A172 (cell line): ENCODE measurements around the gene UPK1A. TPM values are rescaled to one million over a fixed set of nuclear protein-coding genes. Genes with fewer than 3 reads are reported as not detected.
"Not testable (repeated sequence)": the region's sequence is repeated elsewhere in the genome, so short reads cannot be mapped to it uniquely, and the experiment has no call there.

Experiments
- DNase-seq: peaks from one replicate; pipeline ENCODE4 v3.0.0-alpha.2; 2015; ENCODE audit warnings: low spot score
- total RNA-seq: library from RNA; depleted of rRNA; stranded (reverse); fragments of >200 nt; shearing (Covaris generic); gene quantifications from 2 replicates; pipeline ENCODE4 v1.2.3, GENCODE V29; 2014; rRNA removed

UPK1A gene
- total RNA-seq, 1 experiment from 2014 or later, result not detected

DNA sequence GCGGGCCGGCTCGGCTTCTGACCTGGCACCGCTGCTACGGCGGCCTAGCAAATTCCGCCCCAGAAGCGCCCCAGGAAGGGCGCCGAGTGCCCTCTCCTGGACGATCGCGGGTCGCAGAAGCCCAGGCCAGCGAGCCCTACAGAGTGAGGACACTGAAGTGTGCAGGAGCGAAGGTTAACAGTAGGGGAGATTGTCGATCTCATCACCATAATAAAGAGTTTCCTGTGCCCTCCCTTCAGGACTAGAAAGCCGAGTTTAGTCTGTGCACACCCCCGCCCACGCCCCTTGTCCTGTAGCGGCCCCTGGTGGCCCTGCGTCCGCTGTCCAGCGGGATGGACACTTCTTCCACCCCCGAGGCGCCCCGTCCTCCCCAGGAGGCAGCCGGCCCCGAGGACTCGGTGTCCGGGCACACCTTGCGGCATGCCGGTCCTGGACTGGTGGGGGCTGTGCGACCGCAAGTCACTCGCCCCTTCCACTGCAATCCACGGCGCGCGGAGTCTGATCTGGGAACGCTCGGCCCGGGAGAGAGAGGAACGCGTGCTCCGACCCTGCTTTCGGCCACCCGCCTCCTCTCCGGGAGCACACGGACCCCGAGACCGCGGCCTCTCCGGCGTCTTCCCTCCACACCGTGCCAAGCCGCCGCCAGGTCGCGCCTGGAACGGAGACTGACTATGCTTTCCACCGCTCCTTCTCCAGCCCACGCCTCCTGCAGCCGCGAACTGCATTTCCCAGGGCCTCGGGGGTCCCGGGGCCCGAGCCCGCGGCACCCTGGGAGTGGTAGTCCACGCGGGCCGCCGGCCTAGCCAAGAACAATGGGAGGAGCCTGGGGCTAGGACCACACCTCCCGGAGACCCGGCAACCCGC, 50.7 kb downstream of the UPK1A start:
- DNase-seq, result peak; percentile 88

DNA sequence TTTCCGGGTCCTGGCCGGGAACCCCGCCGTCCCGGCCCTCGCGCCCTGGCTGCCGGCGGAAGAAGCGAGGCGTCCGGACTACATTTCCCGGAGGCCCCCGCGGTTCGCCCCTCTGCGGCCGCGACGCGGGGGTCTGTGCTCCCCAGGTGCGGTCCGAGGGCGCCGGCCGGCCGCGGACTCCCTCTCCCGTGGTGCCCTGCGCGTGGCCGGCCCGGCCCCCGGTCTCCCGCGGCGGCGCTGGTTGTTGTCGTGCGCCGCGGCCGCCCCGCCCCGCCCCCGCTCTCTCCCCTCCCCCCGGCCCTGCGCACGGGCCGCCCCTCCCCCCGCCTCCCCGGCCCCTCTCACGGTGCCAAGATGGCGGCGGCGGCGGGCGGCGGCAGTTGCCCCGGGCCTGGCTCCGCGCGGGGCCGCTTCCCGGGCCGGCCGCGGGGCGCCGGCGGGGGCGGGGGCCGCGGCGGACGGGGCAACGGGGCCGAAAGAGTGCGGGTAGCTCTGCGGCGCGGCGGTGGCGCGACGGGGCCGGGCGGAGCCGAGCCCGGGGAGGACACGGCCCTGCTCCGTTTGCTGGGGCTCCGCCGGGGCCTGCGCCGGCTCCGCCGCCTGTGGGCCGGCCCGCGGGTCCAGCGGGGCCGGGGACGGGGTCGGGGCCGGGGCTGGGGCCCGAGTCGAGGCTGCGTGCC, 51.5 kb downstream of the UPK1A start, which contains the start of gene KMT2B:
KMT2B (plus strand) TSS at position 339 of the 680 bp plus-strand sequence; CDS start at position 355, 16 bp downstream.
- peak; percentile 89 for DNase-seq

DNA sequence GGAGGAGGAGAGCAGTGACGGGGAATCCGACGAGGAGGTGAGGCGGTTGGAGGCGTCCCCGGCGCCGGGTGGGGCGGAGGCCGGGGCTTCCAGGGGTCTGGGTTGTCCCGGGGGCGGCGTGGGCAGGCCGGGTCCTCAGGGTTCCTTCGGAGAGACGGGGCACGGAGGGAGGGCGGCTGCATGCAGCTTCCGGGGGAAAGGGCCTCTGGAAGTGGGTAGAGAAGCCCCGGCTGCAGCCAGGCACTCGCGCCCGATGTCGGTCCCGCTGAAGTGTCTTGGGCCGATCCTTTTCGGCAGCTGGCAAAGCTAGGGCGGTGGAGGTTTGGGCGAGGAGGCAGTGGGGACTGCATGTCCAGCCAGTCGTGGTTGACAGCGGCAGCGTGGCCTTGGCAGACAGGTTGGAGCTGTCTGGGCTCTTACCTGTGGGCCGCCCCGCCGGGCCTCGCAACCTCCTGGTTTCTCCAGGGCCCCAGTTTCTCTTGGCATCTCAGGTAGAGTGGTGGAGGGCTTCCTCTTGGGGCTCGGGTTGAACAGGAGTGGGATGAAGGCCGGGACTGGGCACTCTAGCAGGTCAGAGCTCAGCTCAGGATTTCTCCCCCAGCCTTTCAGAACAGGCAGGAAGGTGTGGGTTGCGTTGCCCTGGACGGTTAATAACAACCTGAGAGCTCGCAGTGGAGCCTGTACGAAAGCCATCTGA, 52.2 kb downstream of the UPK1A start:
- no peak for DNase-seq

DNA sequence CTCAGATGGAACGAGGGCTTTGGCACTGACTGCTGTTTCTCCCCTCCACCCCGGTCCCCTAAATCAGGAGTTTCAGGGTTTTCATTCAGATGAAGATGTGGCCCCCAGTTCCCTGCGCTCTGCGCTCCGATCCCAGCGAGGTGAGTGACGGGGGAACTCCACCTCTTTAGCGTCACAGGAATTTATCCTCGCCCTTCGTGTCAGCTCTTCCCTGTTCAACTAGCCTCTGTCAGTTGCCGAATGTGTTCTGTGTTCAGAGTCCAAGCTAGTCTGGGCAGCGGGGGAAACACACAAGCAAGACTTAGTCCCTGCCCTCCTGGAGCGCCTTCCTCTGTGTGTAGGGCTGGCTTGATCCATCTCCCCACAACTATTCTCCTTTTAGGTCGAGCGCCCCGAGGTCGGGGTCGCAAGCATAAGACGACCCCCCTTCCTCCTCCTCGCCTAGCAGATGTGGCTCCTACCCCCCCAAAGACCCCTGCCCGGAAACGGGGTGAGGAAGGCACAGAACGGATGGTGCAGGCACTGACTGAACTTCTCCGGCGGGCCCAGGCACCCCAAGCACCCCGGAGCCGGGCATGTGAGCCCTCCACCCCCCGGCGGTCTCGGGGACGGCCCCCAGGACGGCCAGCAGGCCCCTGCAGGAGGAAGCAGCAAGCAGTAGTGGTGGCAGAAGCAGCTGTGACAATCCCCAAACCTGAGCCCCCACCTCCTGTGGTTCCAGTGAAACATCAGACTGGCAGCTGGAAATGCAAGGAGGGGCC, 53.3 kb downstream of the UPK1A start:
- DNase-seq, result no peak

DNA sequence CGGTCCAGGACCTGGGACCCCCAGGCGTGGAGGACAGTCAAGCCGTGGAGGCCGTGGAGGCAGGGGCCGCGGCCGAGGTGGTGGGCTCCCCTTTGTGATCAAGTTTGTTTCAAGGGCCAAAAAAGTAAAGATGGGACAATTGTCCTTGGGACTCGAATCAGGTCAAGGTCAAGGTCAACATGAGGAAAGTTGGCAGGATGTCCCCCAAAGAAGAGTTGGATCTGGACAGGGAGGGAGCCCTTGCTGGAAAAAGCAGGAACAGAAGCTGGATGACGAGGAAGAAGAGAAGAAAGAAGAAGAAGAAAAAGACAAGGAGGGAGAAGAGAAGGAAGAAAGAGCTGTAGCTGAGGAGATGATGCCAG, 53.8 kb downstream of the UPK1A start:
- DNase-seq, result no peak

DNA sequence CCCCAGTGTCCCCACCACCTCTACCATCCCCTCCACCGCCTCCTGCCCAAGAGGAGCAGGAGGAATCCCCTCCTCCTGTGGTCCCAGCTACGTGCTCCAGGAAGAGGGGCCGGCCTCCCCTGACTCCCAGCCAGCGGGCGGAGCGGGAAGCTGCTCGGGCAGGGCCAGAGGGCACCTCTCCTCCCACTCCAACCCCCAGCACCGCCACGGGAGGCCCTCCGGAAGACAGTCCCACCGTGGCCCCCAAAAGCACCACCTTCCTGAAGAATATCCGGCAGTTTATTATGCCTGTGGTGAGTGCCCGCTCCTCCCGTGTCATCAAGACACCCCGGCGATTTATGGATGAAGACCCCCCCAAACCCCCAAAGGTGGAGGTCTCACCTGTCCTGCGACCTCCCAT, 54.3 kb downstream of the UPK1A start:
- no peak for DNase-seq

DNA sequence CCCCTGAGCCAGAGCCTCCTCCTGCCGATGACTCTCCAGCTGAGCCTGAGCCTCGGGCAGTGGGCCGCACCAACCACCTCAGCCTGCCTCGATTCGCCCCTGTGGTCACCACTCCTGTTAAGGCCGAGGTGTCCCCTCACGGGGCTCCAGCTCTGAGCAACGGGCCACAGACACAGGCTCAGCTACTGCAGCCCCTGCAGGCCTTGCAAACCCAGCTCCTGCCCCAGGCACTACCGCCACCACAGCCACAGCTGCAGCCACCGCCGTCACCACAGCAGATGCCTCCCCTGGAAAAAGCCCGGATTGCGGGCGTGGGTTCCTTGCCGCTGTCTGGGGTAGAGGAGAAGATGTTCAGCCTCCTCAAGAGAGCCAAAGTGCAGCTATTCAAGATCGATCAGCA, 55.1 kb downstream of the UPK1A start:
- no peak for DNase-seq

DNA sequence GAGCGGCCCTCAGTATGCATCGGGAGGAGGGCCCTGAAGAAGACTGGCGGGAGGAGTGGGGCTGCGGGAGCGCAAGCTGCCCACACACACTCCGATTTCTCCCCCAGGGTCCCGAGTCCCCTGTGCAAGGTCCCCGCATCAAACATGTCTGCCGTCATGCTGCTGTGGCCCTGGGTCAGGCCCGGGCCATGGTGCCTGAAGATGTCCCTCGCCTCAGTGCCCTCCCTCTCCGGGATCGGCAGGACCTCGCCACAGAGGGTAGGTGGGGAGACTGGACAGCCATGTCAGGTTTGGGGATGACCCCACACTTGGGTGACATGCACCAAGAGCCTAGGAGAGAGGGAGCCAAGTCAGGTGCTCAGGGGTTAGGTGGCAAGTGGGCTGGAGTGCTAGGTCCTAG, 56.1 kb downstream of the UPK1A start:
- DNase-seq, result no peak

DNA sequence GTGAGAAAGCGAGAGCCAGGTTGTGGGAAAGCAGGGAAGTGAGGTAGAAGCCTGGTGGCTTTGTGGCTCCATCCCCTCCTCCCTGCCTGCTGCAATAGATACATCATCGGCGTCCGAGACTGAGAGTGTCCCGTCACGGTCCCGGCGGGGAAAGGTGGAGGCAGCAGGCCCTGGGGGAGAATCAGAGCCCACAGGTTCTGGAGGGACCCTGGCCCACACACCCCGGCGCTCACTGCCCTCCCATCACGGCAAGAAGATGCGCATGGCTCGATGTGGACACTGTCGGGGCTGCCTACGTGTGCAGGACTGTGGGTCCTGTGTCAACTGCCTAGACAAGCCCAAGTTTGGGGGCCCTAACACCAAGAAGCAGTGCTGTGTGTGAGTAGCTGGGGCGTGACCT, 56.6 kb downstream of the UPK1A start:
- no peak for DNase-seq

DNA sequence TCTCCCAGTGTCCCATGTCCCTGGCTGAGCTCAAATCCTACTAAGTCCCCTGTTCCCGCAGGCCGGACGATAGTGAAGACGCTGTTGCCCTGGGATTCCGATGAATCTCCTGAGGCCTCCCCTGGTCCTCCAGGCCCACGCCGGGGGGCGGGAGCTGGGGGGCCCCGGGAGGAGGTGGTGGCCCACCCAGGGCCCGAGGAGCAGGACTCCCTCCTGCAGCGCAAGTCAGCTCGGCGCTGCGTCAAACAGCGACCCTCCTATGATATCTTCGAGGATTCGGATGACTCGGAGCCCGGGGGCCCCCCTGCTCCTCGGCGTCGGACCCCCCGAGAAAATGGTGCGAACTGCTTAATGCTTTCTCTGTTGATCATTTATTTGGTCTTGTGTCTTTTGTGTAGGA, 57.4 kb downstream of the UPK1A start:
- no peak for DNase-seq

DNA sequence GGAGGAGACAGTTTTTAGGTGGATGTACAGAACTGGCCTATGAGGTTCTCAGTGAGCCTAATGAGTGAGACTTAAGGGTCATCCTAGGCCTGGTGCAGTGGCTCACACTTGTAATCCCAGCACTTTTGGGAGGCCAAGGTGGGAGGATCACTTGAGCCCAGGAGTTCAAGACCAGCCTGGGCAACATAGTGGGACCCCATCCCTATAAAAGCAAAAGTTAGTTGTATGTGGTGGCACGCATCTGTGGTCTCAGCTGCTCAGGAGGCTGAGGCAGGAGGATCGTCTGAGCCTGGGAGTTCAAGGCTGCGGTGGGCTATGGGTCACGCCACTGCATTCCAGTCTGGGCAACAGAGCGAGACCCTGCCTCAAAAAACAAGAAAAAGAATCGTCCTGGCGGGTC, 57.8 kb downstream of the UPK1A start:
- DNase-seq, result not testable (repeated sequence)

DNA sequence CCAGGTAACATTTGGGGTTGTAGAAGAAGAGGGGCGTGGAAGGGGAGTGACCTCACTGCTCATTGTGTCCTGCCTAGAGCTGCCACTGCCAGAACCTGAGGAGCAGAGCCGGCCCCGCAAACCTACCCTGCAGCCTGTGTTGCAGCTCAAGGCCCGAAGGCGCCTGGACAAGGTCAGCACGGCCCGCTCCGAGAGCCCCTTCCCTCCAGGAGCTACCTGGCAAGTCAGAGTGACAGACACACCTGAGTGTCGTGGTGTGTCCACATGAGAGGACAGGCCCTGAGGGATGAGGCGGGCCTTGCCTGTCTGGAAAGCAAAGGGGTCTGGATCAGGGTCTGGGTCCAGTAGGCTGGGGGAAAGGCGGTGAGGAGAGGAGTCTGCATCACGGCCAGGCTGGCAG, 58.2 kb downstream of the UPK1A start:
- DNase-seq, result no peak

DNA sequence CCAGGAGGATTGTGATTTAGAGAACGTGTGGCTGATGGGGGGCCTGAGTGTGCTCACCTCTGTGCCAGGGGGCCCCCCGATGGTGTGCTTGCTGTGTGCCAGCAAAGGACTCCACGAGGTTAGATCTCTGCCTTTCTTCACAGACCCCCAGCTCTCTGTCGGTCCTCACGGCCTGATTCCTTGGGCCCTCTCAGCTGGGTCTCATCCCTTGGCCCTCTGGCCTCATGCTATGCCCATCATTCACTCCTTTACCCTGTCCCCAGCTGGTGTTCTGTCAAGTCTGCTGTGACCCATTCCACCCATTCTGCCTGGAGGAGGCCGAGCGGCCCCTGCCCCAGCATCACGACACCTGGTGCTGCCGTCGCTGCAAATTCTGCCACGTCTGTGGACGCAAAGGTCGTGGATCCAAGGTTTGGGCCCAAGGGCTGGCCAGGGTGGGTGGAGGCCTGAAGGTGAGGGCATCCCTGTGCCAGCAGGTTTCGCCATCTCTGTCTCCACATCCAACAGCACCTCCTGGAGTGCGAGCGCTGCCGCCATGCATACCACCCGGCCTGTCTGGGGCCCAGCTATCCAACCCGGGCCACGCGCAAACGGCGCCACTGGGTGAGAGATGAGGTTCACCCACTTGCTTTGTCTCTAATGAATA, 59.0 kb downstream of the UPK1A start:
- DNase-seq, result no peak

DNA sequence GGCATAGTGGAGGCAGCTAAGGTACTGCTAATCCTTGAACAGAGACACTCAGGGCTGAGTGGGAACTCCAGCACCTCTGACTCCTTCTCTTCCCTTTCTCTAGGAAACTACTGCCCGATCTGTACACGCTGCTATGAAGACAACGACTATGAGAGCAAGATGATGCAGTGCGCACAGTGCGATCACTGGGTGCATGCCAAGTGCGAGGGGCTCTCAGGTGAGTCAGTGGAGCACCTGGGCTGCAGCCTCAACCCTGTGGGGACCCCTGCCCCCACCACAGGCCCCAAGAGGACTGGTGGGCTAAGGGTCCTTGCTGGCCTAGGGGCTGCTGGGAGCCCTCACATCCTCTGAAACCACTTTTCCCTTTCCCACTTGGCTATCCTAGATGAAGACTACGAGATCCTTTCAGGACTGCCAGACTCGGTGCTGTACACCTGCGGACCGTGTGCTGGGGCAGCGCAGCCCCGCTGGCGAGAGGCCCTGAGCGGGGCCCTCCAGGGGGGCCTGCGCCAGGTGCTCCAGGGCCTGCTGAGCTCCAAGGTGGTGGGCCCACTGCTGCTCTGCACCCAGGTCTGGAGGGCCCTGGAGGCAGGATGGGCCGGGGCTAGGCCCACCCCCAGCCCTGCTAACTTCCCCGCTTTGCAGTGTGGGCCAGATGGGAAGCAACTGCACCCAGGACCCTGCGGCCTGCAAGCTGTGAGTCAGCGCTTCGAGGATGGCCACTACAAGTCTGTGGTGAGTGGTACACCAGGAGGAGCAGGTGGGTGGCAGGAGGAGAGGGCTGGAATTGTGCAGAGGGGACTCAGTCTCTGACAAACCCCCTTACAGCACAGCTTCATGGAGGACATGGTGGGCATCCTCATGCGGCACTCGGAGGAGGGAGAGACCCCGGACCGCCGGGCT, 61.0 kb downstream of the UPK1A start:
- no peak for DNase-seq

Other genes with a start within 250 kb of the UPK1A start
- gene FFAR2, start 218.3 kb upstream of the UPK1A start, total RNA-seq, result not detected in 2 replicates
- not detected in 2 replicates for gene KRTDAP, start 176.1 kb upstream of the UPK1A start, total RNA-seq
- gene DMKN, start 152.9 kb upstream of the UPK1A start, total RNA-seq, result 4.0 and 4.4 TPM in 2 replicates
- not detected in 2 replicates for gene SBSN, start 138.2 kb upstream of the UPK1A start, total RNA-seq
- not detected in 2 replicates for gene GAPDHS, start 133.1 kb upstream of the UPK1A start, total RNA-seq
- gene TMEM147, start 120.9 kb upstream of the UPK1A start, total RNA-seq, result 167 and 204 TPM in 2 replicates
- gene ATP4A, start 102.9 kb upstream of the UPK1A start, total RNA-seq, result not detected in 2 replicates
- not detected in 2 replicates for gene PMIS2, start 80.3 kb upstream of the UPK1A start, total RNA-seq
- 17.6 and 18.9 TPM in 2 replicates for gene HAUS5, start 53.8 kb upstream of the UPK1A start, total RNA-seq
- gene RBM42, start 37.5 kb upstream of the UPK1A start, total RNA-seq, result 105 and 110 TPM in 2 replicates
- 0.12 and 1.4 TPM in 2 replicates for gene ETV2, start 24.8 kb upstream of the UPK1A start, total RNA-seq
- 483 and 1,012 TPM in 2 replicates for gene COX6B1, start 18.2 kb upstream of the UPK1A start, total RNA-seq
- gene ZBTB32, start 38.0 kb downstream of the UPK1A start, total RNA-seq, result not detected in 2 replicates
- 8.0 and 9.6 TPM in 2 replicates for gene KMT2B, start 51.5 kb downstream of the UPK1A start, total RNA-seq
- 5.3 and 22.0 TPM in 2 replicates for gene IGFLR1, start 75.9 kb downstream of the UPK1A start, total RNA-seq
- gene U2AF1L4, start 78.9 kb downstream of the UPK1A start, total RNA-seq, result 6.9 and 18.0 TPM in 2 replicates
- 37.1 and 40.9 TPM in 2 replicates for gene PSENEN, start 79.1 kb downstream of the UPK1A start, total RNA-seq
- 13.8 and 16.4 TPM in 2 replicates for gene LIN37, start 82.1 kb downstream of the UPK1A start, total RNA-seq
- gene HSPB6, start 90.5 kb downstream of the UPK1A start, total RNA-seq, result 0.07 and 0.72 TPM in 2 replicates
- gene PROSER3, start 91.7 kb downstream of the UPK1A start, total RNA-seq, result 5.7 and 7.0 TPM in 2 replicates
- 2.8 and 7.8 TPM in 2 replicates for gene ARHGAP33, start 109.0 kb downstream of the UPK1A start, total RNA-seq
- gene PRODH2, start 146.3 kb downstream of the UPK1A start, total RNA-seq, result not detected in 2 replicates
- not detected in 2 replicates for gene NPHS1, start 186.0 kb downstream of the UPK1A start, total RNA-seq
- 0.62 and 0.83 TPM in 2 replicates for gene KIRREL2, start 190.4 kb downstream of the UPK1A start, total RNA-seq
- gene APLP1, start 202.1 kb downstream of the UPK1A start, total RNA-seq, result 39.8 and 52.5 TPM in 2 replicates
- gene NFKBID, start 234.0 kb downstream of the UPK1A start, total RNA-seq, result 1.7 and 2.3 TPM in 2 replicates
- 0.69 TPM in 1 of 2 replicates, not detected in the other for gene HCST, start 236.0 kb downstream of the UPK1A start, total RNA-seq
- not detected in 2 replicates for gene TYROBP, start 241.8 kb downstream of the UPK1A start, total RNA-seq